H9 (cell line): ENCODE data around the gene ZNF524. TPM values are rescaled to one million over a fixed set of nuclear protein-coding genes. Genes with fewer than 3 reads are reported as not detected.
A peak's percentile ranks its signal among the peaks of the same experiment; 100 is the strongest.

Experiments
- DNase-seq: peaks from one replicate; pipeline ENCODE4 v3.0.0-alpha.2; 2017
- H2AFZ ChIP-seq: one replicate; pipeline ENCODE4 v1.6.1; 2013; ENCODE audit warnings: mild to moderate bottlenecking, low read length, control low read depth, moderate library complexity
- H2AK5ac ChIP-seq: 2 replicates; pipeline ENCODE4 v1.6.1; 2013; ENCODE audit warnings: low read length, control low read depth, mixed read lengths; ENCODE audit not compliant: insufficient read length
- H2BK120ac ChIP-seq: one replicate; pipeline ENCODE4 v1.6.1; 2013; ENCODE audit warnings: low read depth, mild to moderate bottlenecking, low read length, control low read depth, inconsistent platforms; ENCODE audit not compliant: poor library complexity, severe bottlenecking
- H2BK12ac ChIP-seq: 2 replicates; pipeline ENCODE4 v1.6.1; 2013; ENCODE audit warnings: low read length, control low read depth, mixed read lengths, low read depth; ENCODE audit not compliant: insufficient read length
- H2BK15ac ChIP-seq: 2 replicates; pipeline ENCODE4 v1.6.1; 2013; ENCODE audit warnings: low read depth, low read length, control low read depth
- H2BK20ac ChIP-seq: one replicate; pipeline ENCODE4 v1.6.1; 2013; ENCODE audit warnings: low read depth, mild to moderate bottlenecking, low read length, control low read depth, inconsistent platforms; ENCODE audit not compliant: poor library complexity, severe bottlenecking
- H2BK5ac ChIP-seq: 2 replicates; pipeline ENCODE4 v1.6.1; 2013; ENCODE audit warnings: low read length, control low read depth, mixed read lengths; ENCODE audit not compliant: insufficient read length
- H3K14ac ChIP-seq: 2 replicates; pipeline ENCODE4 v1.6.1; 2013; ENCODE audit warnings: low read length, control low read depth; ENCODE audit not compliant: insufficient read depth
- H3K18ac ChIP-seq: 2 replicates; pipeline ENCODE4 v1.6.1; 2013; ENCODE audit warnings: low read depth, mild to moderate bottlenecking, mixed read lengths, low read length, control low read depth; ENCODE audit not compliant: insufficient read length
- H3K23ac ChIP-seq: 2 replicates; pipeline ENCODE4 v1.6.1; 2013; ENCODE audit warnings: low read length, control low read depth, mixed read lengths, low read depth; ENCODE audit not compliant: insufficient read length
- H3K23me2 ChIP-seq: 2 replicates; pipeline ENCODE4 v1.6.1; 2013; ENCODE audit warnings: low read depth, mild to moderate bottlenecking, mixed read lengths, low read length, control low read depth; ENCODE audit not compliant: insufficient read length, poor library complexity, severe bottlenecking
- H3K27ac ChIP-seq: 2 replicates; pipeline ENCODE4 v1.5.1; 2013; ENCODE audit warnings: low read length, control low read depth, mixed read lengths, low read depth; ENCODE audit not compliant: insufficient read length
- H3K27me3 ChIP-seq: 2 replicates; pipeline ENCODE4 v1.6.1; 2013; ENCODE audit warnings: low read length, control low read depth, inconsistent platforms; ENCODE audit not compliant: insufficient read depth
- H3K4ac ChIP-seq: 2 replicates; pipeline ENCODE4 v1.6.1; 2013; ENCODE audit warnings: low read depth, mild to moderate bottlenecking, control low read depth, inconsistent platforms, low read length, moderate library complexity
- H3K4me1 ChIP-seq: 2 replicates; pipeline ENCODE4 v1.6.1; 2013; ENCODE audit warnings: low read length, control low read depth, inconsistent platforms; ENCODE audit not compliant: insufficient read depth
- H3K4me2 ChIP-seq: 2 replicates; pipeline ENCODE4 v1.6.1; 2013; ENCODE audit warnings: low read length, control low read depth, mixed read lengths; ENCODE audit not compliant: insufficient read length, insufficient read depth
- H3K56ac ChIP-seq: 2 replicates; pipeline ENCODE4 v1.6.1; 2013; ENCODE audit warnings: low read depth, mild to moderate bottlenecking, mixed read lengths, low read length, control low read depth; ENCODE audit not compliant: insufficient read length
- H3K79me1 ChIP-seq: 2 replicates; pipeline ENCODE4 v1.6.1; 2013; ENCODE audit warnings: low read depth, mild to moderate bottlenecking, moderate library complexity, low read length, control low read depth, inconsistent platforms; ENCODE audit not compliant: insufficient read depth, poor library complexity, severe bottlenecking
- H3K79me2 ChIP-seq: 2 replicates; pipeline ENCODE4 v1.6.1; 2013; ENCODE audit warnings: low read length, control low read depth, inconsistent platforms; ENCODE audit not compliant: insufficient read depth
- H3K9ac ChIP-seq: 2 replicates; pipeline ENCODE4 v1.6.1; 2013; ENCODE audit warnings: low read length, control low read depth, mixed read lengths; ENCODE audit not compliant: insufficient read length; ENCODE audit errors: extremely low read depth
- H3K9me3 ChIP-seq: one replicate; pipeline ENCODE4 v1.6.1; 2013; ENCODE audit warnings: low read depth, low read length, inconsistent platforms; ENCODE audit not compliant: control insufficient read depth
- H3T11ph ChIP-seq: one replicate; pipeline ENCODE4 v1.6.1; 2013; ENCODE audit warnings: mild to moderate bottlenecking, low read length, control low read depth, inconsistent platforms
- H4K20me1 ChIP-seq: one replicate; pipeline ENCODE4 v1.6.1; 2013; ENCODE audit not compliant: control insufficient read depth, insufficient read length, insufficient read depth
- H4K5ac ChIP-seq: 2 replicates; pipeline ENCODE4 v1.6.1; 2013; ENCODE audit warnings: low read depth, mild to moderate bottlenecking, mixed read lengths, low read length, control low read depth; ENCODE audit not compliant: insufficient read length
- H4K8ac ChIP-seq: replicated peaks from 2 replicates; pipeline ENCODE4 v1.6.1; 2013; ENCODE audit warnings: low read length, control low read depth, mixed read lengths, low read depth; ENCODE audit not compliant: insufficient read length
- H4K91ac ChIP-seq: 2 replicates; pipeline ENCODE4 v1.6.1; 2013; ENCODE audit warnings: low read depth, mild to moderate bottlenecking, moderate library complexity, mixed read lengths, low read length, control low read depth; ENCODE audit not compliant: insufficient read length
- H3K27ac Mint-ChIP-seq, 3 experiments: 2 replicates in 2 of 3; 3 replicates in 1 of 3; pipeline ENCODE4 v1.8.0; 2020 to 2021; ENCODE audit warnings: mixed read lengths in 3 of 3, mild to moderate bottlenecking in 1 of 3, moderate library complexity in 1 of 3
- H3K27me3 Mint-ChIP-seq: 2 replicates; pipeline ENCODE4 v1.8.0; 2021; ENCODE audit warnings: low read depth, mild to moderate bottlenecking, moderate library complexity, mixed read lengths
- H3K36me3 Mint-ChIP-seq, 3 experiments: 2 replicates in 2 of 3; 3 replicates in 1 of 3; pipeline ENCODE4 v1.8.0; 2020 to 2021; ENCODE audit warnings: low read depth in 3 of 3, mixed read lengths in 3 of 3; ENCODE audit not compliant: insufficient read depth in 1 of 3
- H3K4me1 Mint-ChIP-seq, 2 experiments: 2 replicates each; pipeline ENCODE4 v1.8.0; 2020; ENCODE audit warnings: mixed read lengths in 2 of 2
- H3K4me3 Mint-ChIP-seq, 2 experiments: 2 replicates in 1 of 2; 3 replicates in 1 of 2; pipeline ENCODE4 v1.8.0; 2020 to 2021; ENCODE audit warnings: mild to moderate bottlenecking in 2 of 2, mixed read lengths in 2 of 2, moderate library complexity in 1 of 2
- H3K9me3 Mint-ChIP-seq, 2 experiments: 2 replicates in 1 of 2; 3 replicates in 1 of 2; pipeline ENCODE4 v1.8.0; 2020; ENCODE audit warnings: mild to moderate bottlenecking in 2 of 2, mixed read lengths in 2 of 2, moderate library complexity in 1 of 2
- CTCF ChIP-seq: fragments of 200-600 bp; sonication (generic); conservative IDR thresholded peaks from 3 replicates; pipeline ENCODE4 v1.8.0; 2021; ENCODE audit warnings: antibody characterized with exemption, mild to moderate bottlenecking
- WGBS: extraction: QIAGEN DNeasy Blood & Tissue Kit; methylation state at CpG from one replicate; pipeline ENCODE4 v1.1.7; 2013; ENCODE audit warnings: missing lambda C conversion rate, low lambda C conversion rate, mixed read lengths; ENCODE audit not compliant: insufficient read length; ENCODE audit errors: extremely low coverage; 5-methylcytosine and 5-hydroxymethylcytosine counted together
- total RNA-seq: library from RNA; stranded (reverse); gene quantifications from 2 replicates; pipeline ENCODE4 v1.2.1, GENCODE V29; 2021

The ZNF524 gene
- total RNA-seq, 1 experiment from 2014 or later, result 3.0 TPM

- Histone ChIP-seq H3K4me2 (peak overlapping the region; percentile 76), H4K20me1 (no peaks in the 10 kb centered on the region), H3K14ac (peak overlapping the region; percentile 89; the same call in 1 of the 2 replicates), H3K27ac (no peak overlapping the region), H3K4me1 (no peaks in the 10 kb centered on the region), H2BK20ac (no peak overlapping the region), H4K91ac (no peak overlapping the region), H3K79me2 (peaks cover 1% of the 10 kb centered on the region; the same call in 1 of the 2 replicates), H2BK15ac (no peak overlapping the region), H3T11ph (no peak overlapping the region), H3K4ac (no peak overlapping the region), H3K18ac (peak overlapping the region; percentile 91), H3K79me1 (peaks cover 3% of the 10 kb centered on the region), H3K56ac (no peak overlapping the region), H3K9ac (peak overlapping the region; percentile 88), H2AFZ (no peak overlapping the region), H4K8ac (no peak overlapping the region), H2BK120ac (no peak overlapping the region), H3K23me2 (no peaks in the 10 kb centered on the region), H2BK5ac (no peak overlapping the region), H3K27me3 (no peaks in the 10 kb centered on the region), H3K9me3 (no peaks in the 10 kb centered on the region), H3K23ac (no peak overlapping the region), H4K5ac (no peak overlapping the region), H2BK12ac (no peak overlapping the region), H2AK5ac (no peak overlapping the region)
- peaks cover 9 to 25% (median 19%) of the 10 kb centered on the region in 3 experiments for H3K36me3 Mint-ChIP-seq
- peak; percentile 59 for DNase-seq
- H3K4me1 Mint-ChIP-seq, result peaks cover 9 to 15% of the 10 kb centered on the region in 2 experiments
- H3K27ac Mint-ChIP-seq, result peak overlapping the region; percentile 10 to 93 (median 92); a peak in 5 of 7 replicates
- peak overlapping the region; percentile 89 to 95 for H3K4me3 Mint-ChIP-seq
- WGBS, result no CpG with 5 or more reads among the region's 20 CpGs
- H3K27me3 Mint-ChIP-seq, result peaks cover 6% of the 10 kb centered on the region
- no peaks in the 10 kb centered on the region for H3K9me3 Mint-ChIP-seq
- no peak for TF ChIP-seq CTCF
These were observed 20.1 kb upstream of the ZNF524 start for GRCh38 chr19:55579766-55580621.
